HepG2 (cell line): Measurements from ENCODE around the gene TMTC2. TPM values are rescaled to one million over a fixed set of nuclear protein-coding genes. Genes with fewer than 3 reads are reported as not detected.

Experiments
- ATAC-seq: fragments of 200-7000 bp; cut with Tn5 transposase; 3 replicates; pipeline ENCODE4 v1.9.1; 2020; ENCODE audit warnings: mild to moderate bottlenecking, moderate library complexity
- BruUV-seq: library from RNA; stranded (reverse); fragments of 400-500 nt; replicated peaks from 2 replicates; lab custom pipeline; 2021; lab: Mats Ljungman, UMichigan
- CTCF ChIA-PET: fragments of 300-600 bp; formaldehyde crosslinking; extraction: SDS; loops from one replicate; lab custom pipeline; 2021; ENCODE audit warnings: low total read pairs, inconsistent platforms, low intra/inter-chr PET ratio; lab: Yijun Ruan, JAX
- POLR2A ChIA-PET: fragments of 350-600 bp; sonication (Branson Sonifier 250); formaldehyde crosslinking; loops from one replicate; lab custom pipeline; 2020; ENCODE audit warnings: antibody characterized with exemption, inconsistent platforms; lab: Yijun Ruan, JAX
- DNase-seq: peaks from one replicate; pipeline ENCODE4 v3.0.0-alpha.2; 2015; ENCODE audit warnings: low spot score
- FAIRE-seq: peaks from 3 replicates; lab custom pipeline; 2011; peaks lifted over from hg19 to GRCh38; lab: Jason Lieb, UNC
- H2AFZ ChIP-seq: one replicate; pipeline ENCODE4 v1.6.1; 2011; ENCODE audit warnings: low read length, inconsistent platforms
- H3K27ac ChIP-seq: fragments of 300-600 bp; 3 replicates; pipeline ENCODE4 v1.8.0; 2011; ENCODE audit warnings: mixed run types, mild to moderate bottlenecking, mixed read lengths, low read length, inconsistent platforms; ENCODE audit not compliant: insufficient read depth; ENCODE audit errors: extremely low read length
- H3K27me3 ChIP-seq, 2 experiments: fragments of 200-600 bp in 1 of 2; 2 replicates in 1 of 2; 3 replicates in 1 of 2; pipeline versions ENCODE4 v1.6.0 to v1.8.0; 2011; ENCODE audit warnings: low read length in 2 of 2, mild to moderate bottlenecking in 2 of 2, moderate library complexity in 2 of 2, inconsistent platforms in 1 of 2; ENCODE audit not compliant: insufficient read depth in 2 of 2, control insufficient read depth in 1 of 2
- H3K36me3 ChIP-seq, 2 experiments: fragments of 200-600 bp in 1 of 2; replicated peaks in 1 of 2; 2 replicates in 1 of 2; 3 replicates in 1 of 2; pipeline versions ENCODE4 v1.5.1 to v1.8.0; 2011; ENCODE audit warnings: low read length in 2 of 2, inconsistent platforms in 1 of 2; ENCODE audit not compliant: insufficient read depth in 2 of 2, control insufficient read depth in 1 of 2
- H3K4me1 ChIP-seq: 2 replicates; pipeline ENCODE4 v1.5.1; 2012; ENCODE audit warnings: low read length, inconsistent platforms; ENCODE audit not compliant: insufficient read depth
- H3K4me2 ChIP-seq: 2 replicates; pipeline ENCODE4 v1.6.0; 2011; ENCODE audit warnings: low read depth, low read length, inconsistent platforms
- H3K4me3 ChIP-seq, 3 experiments: fragments of 200-600 bp in 1 of 3; sonication (generic), shearing (Covaris generic) in 1 of 3; replicated peaks in 1 of 3; 2 replicates each; pipeline ENCODE4 v1.5.1; 2011 to 2016; ENCODE audit warnings: low read length in 3 of 3, inconsistent platforms in 2 of 3, low read depth in 2 of 3, mild to moderate bottlenecking in 2 of 3, control low read depth in 1 of 3, mixed read lengths in 1 of 3; ENCODE audit not compliant: insufficient read depth in 1 of 3
- H3K79me2 ChIP-seq: one replicate; pipeline ENCODE4 v1.6.1; 2011; ENCODE audit warnings: low read length, inconsistent platforms; ENCODE audit not compliant: insufficient read depth
- H3K9ac ChIP-seq: 2 replicates; pipeline ENCODE4 v1.6.0; 2011; ENCODE audit warnings: mild to moderate bottlenecking, low read depth, low read length, inconsistent platforms; ENCODE audit not compliant: insufficient read depth
- H3K9me3 ChIP-seq: 2 replicates; pipeline ENCODE4 v1.5.1; 2012; ENCODE audit warnings: mild to moderate bottlenecking, low read length
- H4K20me1 ChIP-seq: 2 replicates; pipeline ENCODE4 v1.6.0; 2011; ENCODE audit warnings: inconsistent platforms, mild to moderate bottlenecking, low read length, moderate library complexity; ENCODE audit not compliant: insufficient read depth
- CHD2 ChIP-seq: IDR thresholded peaks from 2 replicates; pipeline ENCODE4 v1.6.1; 2011; ENCODE audit warnings: low read depth, low read length, improper control_type of control experiment
- DZIP1 ChIP-seq: sonication (generic); formaldehyde crosslinking; IDR thresholded peaks from 2 replicates; pipeline ENCODE4 v1.5.0; 2020; ENCODE audit warnings: mild to moderate bottlenecking, missing genetic modification reagents
- ZNF263 ChIP-seq: sonication (generic); formaldehyde crosslinking; IDR thresholded peaks from 2 replicates; pipeline ENCODE4 v1.4.0; 2020; ENCODE audit warnings: missing genetic modification reagents
- ZSCAN25 ChIP-seq: sonication (generic); formaldehyde crosslinking; IDR thresholded peaks from 2 replicates; pipeline ENCODE4 v1.8.0; 2022; ENCODE audit warnings: mild to moderate bottlenecking, missing genetic modification reagents
- WGBS: methylation state at CpG from one replicate; pipeline ENCODE4 v1.1.6; 2017; ENCODE audit warnings: low lambda C conversion rate; 5-methylcytosine and 5-hydroxymethylcytosine counted together
- in situ Hi-C: cut with HindIII; loops from 2 replicates; pipeline ENCODE4 v1.10.0; 2017; ENCODE audit warnings: low pct_unique_long_range_greater_than_20kb; ENCODE audit not compliant: extremely low pct_ligation_motif_present
- intact Hi-C: fragments of 100-400 bp; cut with micrococcal nuclease; formaldehyde crosslinking; loops from one replicate; pipeline ENCODE4 v1.10.0; 2022; ENCODE audit not compliant: unreplicated experiment
- polyA plus RNA-seq, 8 experiments: library from polyadenylated mRNA; depleted of rRNA in 3 of 8; stranded (reverse) in 7 of 8; unstranded in 1 of 8; fragments of >200 nt; fragmentation: Illumina TruSeq in 4 of 8; extraction: Trizol in 4 of 8; gene quantifications; 2 replicates each; pipeline versions ENCODE4 v1.2.1 to v1.2.3, GENCODE V29; 2011 to 2016; ENCODE audit warnings: low read depth in 4 of 8, missing spikeins in 1 of 8, mixed read lengths in 1 of 8; ENCODE audit not compliant: insufficient read depth in 1 of 8
- total RNA-seq, 5 experiments: library from RNA; depleted of rRNA; stranded (reverse); fragments of >200 nt; fragmentation: Illumina TruSeq; extraction: Trizol; gene quantifications; 2 replicates each; pipeline ENCODE4 v1.2.3, GENCODE V29; 2016; ENCODE audit warnings: low read depth in 1 of 5
- TF ChIP-seq, protein P1 (sequence below): IDR thresholded peaks from 2 replicates; pipeline ENCODE4 v1.6.1; 2016; ENCODE audit warnings: missing biosample characterization, missing genetic modification reagents, low read depth

Gene TMTC2
- total and polyA plus RNA-seq, 2 of the 13 experiments (the other 11 are each of a cell fraction or from before 2014, with no cell fraction given): 0.55 to 0.63 TPM

DNA sequence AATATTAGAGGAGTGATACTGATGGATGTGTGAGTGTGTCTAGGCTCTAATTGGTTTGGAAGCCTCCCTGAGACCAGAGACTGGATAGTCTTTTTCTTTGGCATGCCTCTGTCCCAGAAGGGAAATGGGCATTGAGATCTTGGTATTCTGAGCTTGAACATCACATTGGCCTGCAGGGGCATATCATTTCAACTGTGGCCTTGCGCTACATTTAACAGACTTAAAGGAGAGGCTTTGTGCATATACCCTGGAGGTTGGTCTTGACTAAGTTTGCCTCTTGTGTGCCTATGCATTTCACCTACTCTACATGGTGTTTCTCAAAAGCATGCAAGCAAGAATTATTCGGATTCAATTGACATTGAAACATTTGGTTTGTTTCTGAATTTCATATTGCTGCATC is 185.4 kb downstream of the TMTC2 start:
- ChIA-PET CTCF (no interaction called here), POLR2A (no interaction called here)
- Histone ChIP-seq H3K27ac (no peak overlapping the region), H4K20me1 (no peaks in the 10 kb centered on the region), H3K4me1 (no peaks in the 10 kb centered on the region), H3K27me3 (no peaks in the 10 kb centered on the region), H3K9ac (no peak overlapping the region), H3K79me2 (no peaks in the 10 kb centered on the region), H3K4me3 (no peak overlapping the region), H2AFZ (no peak overlapping the region), H3K36me3 (no peaks in the 10 kb centered on the region), H3K4me2 (no peak overlapping the region), H3K9me3 (no peaks in the 10 kb centered on the region)
- WGBS: 19% methylated on average over 2 of the region's 2 CpGs
- FAIRE-seq (no peak), ATAC-seq (no peak), DNase-seq (no peak)
- intact Hi-C loops: no loop called here
- no TSS peak for BruUV-seq
- TF ChIP-seq ZSCAN25 (CRISPR knock-in tag) (no peak), ZNF263 (CRISPR knock-in tag) (no peak), CHD2 (no peak), DZIP1 (CRISPR knock-in tag) (no peak)
- TF ChIP-seq, protein P1, sequence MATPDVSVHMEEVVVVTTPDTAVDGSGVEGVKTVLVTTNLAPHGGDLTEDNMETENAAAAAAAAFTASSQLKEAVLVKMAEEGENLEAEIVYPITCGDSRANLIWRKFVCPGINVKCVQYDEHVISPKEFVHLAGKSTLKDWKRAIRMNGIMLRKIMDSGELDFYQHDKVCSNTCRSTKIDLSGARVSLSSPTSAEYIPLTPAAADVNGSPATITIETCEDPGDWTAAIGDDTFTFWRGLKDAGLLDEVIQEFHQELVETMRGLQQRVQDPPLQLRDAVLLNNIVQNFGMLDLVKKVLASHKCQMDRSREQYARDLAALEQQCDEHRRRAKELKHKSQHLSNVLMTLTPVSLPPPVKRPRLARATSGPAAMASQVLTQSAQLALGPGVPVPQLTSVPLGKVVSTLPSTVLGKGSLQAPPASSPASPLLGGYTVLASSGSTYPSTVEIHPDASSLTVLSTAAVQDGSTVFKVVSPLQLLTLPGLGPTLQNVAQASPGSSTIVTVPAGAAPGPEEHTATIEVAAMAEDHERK (CRISPR knock-in tag): no peak
- in situ Hi-C loops: no loop called here
